Fibroblast of the aortic adventitia (primary cell): ENCODE data around the gene ESYT2. TPM values are rescaled to one million over a fixed set of nuclear protein-coding genes. Genes with fewer than 3 reads are reported as not detected.

ENCODE experiments used
- total RNA-seq: library from RNA; depleted of rRNA; stranded (reverse); fragments of >200 nt; gene quantifications from 2 replicates; pipeline ENCODE4 v1.2.3, GENCODE V29; 2012; ENCODE audit warnings: low replicate concordance

The ESYT2 gene
- total RNA-seq, 1 donor, result 105 TPM

Other genes with a start within 250 kb of the ESYT2 start
- 0.09 and 2.5 TPM in 2 replicates for gene PTPRN2, start 241.7 kb downstream of the ESYT2 start, total RNA-seq
- 8.9 and 35.0 TPM in 2 replicates for gene NCAPG2, start 124.7 kb downstream of the ESYT2 start, total RNA-seq
- 6.1 and 34.6 TPM in 2 replicates for gene DYNC2I1, start 27.0 kb upstream of the ESYT2 start, total RNA-seq